Loucy (cell line): ENCODE measurements around the gene LACC1.

Experiments
- CTCF ChIP-seq: fragments of 200-600 bp; sonication (generic); conservative IDR thresholded peaks from 2 replicates; pipeline ENCODE4 v1.5.1; 2014; ENCODE audit warnings: mild to moderate bottlenecking, antibody characterized with exemption, low read length
- EZH2phosphoT487 ChIP-seq: fragments of 200-600 bp; IDR thresholded peaks from 2 replicates; pipeline ENCODE4 v1.6.1; 2018; ENCODE audit warnings: antibody characterized with exemption, mild to moderate bottlenecking, moderate library complexity, borderline replicate concordance

GRCh38 chr13:43850873-43851272 is 28.8 kb upstream of the LACC1 start:
- TF ChIP-seq CTCF (no peak), EZH2phosphoT487 (no peak)
